Lower leg skin (tissue), 4 donors: ENCODE results near the gene MUC4. TPM values are rescaled to one million over a fixed set of nuclear protein-coding genes. Genes with fewer than 3 reads are reported as not detected.
"Not testable (repeated sequence)": the region's sequence is repeated elsewhere in the genome, so short reads cannot be mapped to it uniquely, and the experiment has no call there.

ENCODE experiments used
- DNase-seq, 2 donors: peaks; one replicate each; pipeline ENCODE4 v3.0.0-alpha.2; 2019; ENCODE audit warnings: low spot score in 2 of 2
- H3K4me3 ChIP-seq: fragments of 200-600 bp; sonication (generic); 2 replicates; pipeline ENCODE4 v1.5.1; 2017; ENCODE audit warnings: mild to moderate bottlenecking, low read depth; ENCODE audit not compliant: poor library complexity, severe bottlenecking
- CTCF ChIP-seq, 3 donors: fragments of 450-650 bp; IDR thresholded peaks; one replicate each; pipeline ENCODE4 v1.5.1; 2016; ENCODE audit warnings: antibody characterized with exemption in 3 of 3, mild to moderate bottlenecking in 3 of 3, moderate library complexity in 2 of 3
- POLR2A ChIP-seq, 2 donors: fragments of 450-650 bp; IDR thresholded peaks; one replicate each; pipeline ENCODE4 v1.6.1; 2016 to 2017; ENCODE audit warnings: antibody characterized with exemption in 2 of 2, mild to moderate bottlenecking in 1 of 2, moderate library complexity in 1 of 2
- WGBS, 2 donors: methylation state at CpG; one replicate each; pipeline ENCODE4 v1.1.5; 2018; 5-methylcytosine and 5-hydroxymethylcytosine counted together
- intact Hi-C: fragments of 100-400 bp; cut with DNase I; formaldehyde crosslinking; loops from one replicate; pipeline ENCODE4 v1.15.0; 2023; ENCODE audit warnings: low total_unique reads
- total RNA-seq, 4 donors: library from RNA; depleted of rRNA; stranded (reverse); fragments of >200 nt; gene quantifications; one replicate each; pipeline ENCODE4 v1.1.0, GENCODE V29; 2016

MUC4 gene
- total RNA-seq, 4 donors from 2014 or later: not detected

DNA sequence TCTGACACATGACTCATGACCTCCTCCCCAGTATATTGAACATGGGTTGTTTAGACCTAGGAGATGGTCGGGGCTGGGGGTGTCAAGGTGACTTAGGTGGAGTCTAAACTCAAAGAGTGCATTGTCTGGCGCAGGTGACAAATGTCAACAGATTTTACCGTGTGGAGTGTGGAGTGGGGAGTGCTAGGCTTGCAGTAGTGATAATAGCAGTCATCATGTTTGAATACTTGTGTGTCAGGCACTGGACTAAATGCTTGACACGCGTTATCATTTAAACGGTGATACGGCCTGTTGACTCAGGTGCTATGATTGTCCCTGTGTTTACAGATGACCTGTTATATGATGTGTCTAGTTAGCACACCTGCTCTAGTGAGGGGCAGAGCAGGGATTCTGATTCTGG, 60.2 kb downstream of the MUC4 start:
- 80 to 82% methylated on average over 7 of the region's 7 CpGs for WGBS, 2 donors
- TF ChIP-seq POLR2A (IDR thresholded peaks at IDR 0.05) (no peak), CTCF (IDR thresholded peaks at IDR 0.05) (no peak)
- DNase-seq: no peak
- intact Hi-C loops: no loop called here
- no peak overlapping the region for H3K4me3 ChIP-seq

DNA sequence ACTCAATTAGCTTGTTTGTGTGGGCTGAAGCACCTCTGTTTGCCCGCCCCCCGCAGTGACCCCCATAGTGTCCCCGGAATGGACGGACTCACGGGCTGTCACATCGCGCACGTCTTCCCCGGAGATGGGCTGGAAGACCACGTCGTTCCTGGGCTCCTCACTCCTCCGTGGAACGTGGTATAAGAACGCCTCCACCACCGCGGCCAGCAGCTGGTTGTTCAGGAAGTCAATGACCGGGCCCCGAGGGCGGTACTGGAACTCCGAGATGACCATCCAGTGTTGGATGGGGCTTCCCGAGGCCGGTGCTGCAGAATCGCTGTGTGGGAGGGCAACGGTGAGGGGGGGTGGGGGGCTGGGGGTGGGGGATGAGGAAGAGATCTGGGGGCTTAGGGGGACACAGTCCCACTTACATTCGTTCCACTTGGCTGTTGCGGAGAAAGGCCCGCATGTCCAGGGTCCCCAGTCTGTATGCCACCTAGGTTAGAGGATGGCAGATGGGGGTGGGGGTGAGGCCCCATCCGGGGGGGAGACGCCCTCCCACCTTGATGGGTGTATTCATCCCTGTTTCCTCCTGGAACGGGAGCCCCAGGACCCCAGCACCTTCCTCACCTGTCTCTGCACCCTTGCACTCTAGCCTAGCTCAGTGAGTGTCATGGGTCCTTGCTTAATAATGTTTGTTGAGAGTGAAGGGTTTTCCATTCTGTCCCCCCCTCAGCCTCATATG, 60.8 kb downstream of the MUC4 start:
- DNase-seq: no peak
- 86 to 94% methylated on average over 24 to 30 of the region's 30 CpGs for WGBS, 2 donors
- intact Hi-C loops: no loop called here
- H3K4me3 ChIP-seq: no peak overlapping the region
- no peak for TF ChIP-seq CTCF (IDR thresholded peaks at IDR 0.05)
- no peak for TF ChIP-seq POLR2A (IDR thresholded peaks at IDR 0.05)

DNA sequence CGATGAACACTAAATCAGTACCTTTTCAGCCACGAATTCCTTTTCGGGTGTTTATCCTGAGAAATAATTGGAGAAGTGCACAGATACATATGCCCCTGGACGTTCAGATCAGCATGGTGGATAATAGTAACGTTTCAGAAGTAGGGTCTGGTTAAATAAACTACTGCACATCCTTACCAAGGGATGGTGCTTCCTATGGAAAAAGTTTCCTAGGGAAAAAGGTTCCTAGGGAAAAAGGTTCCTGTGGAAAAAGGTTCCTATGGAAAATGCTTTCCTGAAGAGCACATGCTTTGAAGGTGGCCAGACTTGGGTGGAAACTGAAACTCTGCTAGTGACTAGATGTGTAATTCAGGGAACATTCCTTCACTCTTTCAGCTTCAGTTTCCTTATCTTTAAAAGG, 62.6 kb downstream of the MUC4 start:
- H3K4me3 ChIP-seq, DNase-seq, intact Hi-C loops: not testable (repeated sequence)
- 80 to 81% methylated on average over 5 of the region's 5 CpGs for WGBS, 2 donors

DNA sequence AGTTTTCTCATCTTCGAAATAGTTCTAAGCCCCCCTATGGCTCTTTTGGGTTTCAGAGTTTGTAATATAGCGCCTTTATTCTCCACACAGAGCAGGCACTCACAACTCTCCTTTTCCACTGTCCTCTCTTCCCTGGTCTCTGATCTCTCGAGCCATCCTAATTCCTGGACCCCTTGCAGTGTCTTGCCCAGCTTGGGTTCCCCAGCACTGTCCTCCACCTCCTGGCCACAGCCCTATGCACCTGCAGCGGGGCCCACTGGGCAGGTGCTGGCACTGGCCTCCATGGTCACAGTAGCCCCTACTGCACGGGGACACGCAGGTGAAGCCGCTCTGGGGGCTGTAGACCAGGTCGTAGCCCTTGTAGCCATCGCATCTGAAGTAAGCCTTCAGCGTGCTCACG, 63.1 kb downstream of the MUC4 start:
- intact Hi-C loops: no loop called here
- WGBS, 2 donors: 93 to 94% methylated on average over 11 of the region's 11 CpGs
- no peak for TF ChIP-seq POLR2A (IDR thresholded peaks at IDR 0.05)
- TF ChIP-seq CTCF (IDR thresholded peaks at IDR 0.05): no peak
- no peak for DNase-seq
- no peak overlapping the region for H3K4me3 ChIP-seq

GRCh38 chr3:195746751-195747150, 65.0 kb downstream of the MUC4 start:
- no peak overlapping the region for H3K4me3 ChIP-seq
- no peak for TF ChIP-seq CTCF (IDR thresholded peaks at IDR 0.05)
- no peak for TF ChIP-seq POLR2A (IDR thresholded peaks at IDR 0.05)
- 85 to 87% methylated on average over 9 of the region's 9 CpGs for WGBS, 2 donors
- intact Hi-C loops: no loop called here
- DNase-seq: no peak

DNA sequence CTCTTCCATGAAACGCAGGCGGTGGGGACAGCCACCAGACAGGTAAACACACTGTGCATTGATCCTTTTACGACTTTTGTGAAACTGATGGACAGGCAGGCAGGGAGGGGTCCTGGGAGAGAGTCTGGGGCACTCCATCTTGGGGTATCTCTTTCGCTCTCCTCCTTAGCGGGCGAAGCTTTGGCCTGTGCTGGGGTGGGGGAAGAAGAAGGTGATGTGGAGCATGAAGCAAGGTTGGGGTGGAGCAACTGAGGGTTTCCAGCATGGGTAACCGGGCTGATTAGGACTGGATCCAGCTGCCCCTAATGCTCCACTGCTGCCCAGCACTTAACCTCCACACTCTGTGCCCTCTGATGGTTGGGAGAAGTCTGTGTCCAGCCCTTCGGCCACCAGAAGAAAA, 65.4 kb downstream of the MUC4 start:
- no peak for TF ChIP-seq CTCF (IDR thresholded peaks at IDR 0.05)
- no peak for TF ChIP-seq POLR2A (IDR thresholded peaks at IDR 0.05)
- 77 to 80% methylated on average over 8 of the region's 8 CpGs for WGBS, 2 donors
- no peak overlapping the region for H3K4me3 ChIP-seq
- no peak for DNase-seq
- intact Hi-C loops: no loop called here
